HL-60 (cell line): ENCODE measurements around the gene PCGF6.

Experiments used
- DNase-seq, 2 experiments: peaks; one replicate each; pipeline ENCODE4 v3.0.0-alpha.2; 2010 to 2020; ENCODE audit warnings: low read depth in 1 of 2, low spot score in 1 of 2
- H3K27ac ChIP-seq: fragments of 250-450 bp; sonication (Bioruptor Pico); replicated peaks from 2 replicates; pipeline ENCODE4 v1.5.1; 2020; ENCODE audit warnings: mild to moderate bottlenecking, moderate library complexity
- H3K27me3 ChIP-seq: fragments of 250-450 bp; sonication (Bioruptor Pico); 2 replicates; pipeline ENCODE4 v1.5.1; 2021; ENCODE audit warnings: mild to moderate bottlenecking, moderate library complexity; ENCODE audit not compliant: insufficient read depth, poor library complexity, severe bottlenecking
- H3K4me3 ChIP-seq: replicated peaks from 2 replicates; pipeline ENCODE4 v1.5.1; 2011; ENCODE audit warnings: mild to moderate bottlenecking, control low read depth, low read length; ENCODE audit not compliant: insufficient read depth
- CTCF ChIP-seq: IDR thresholded peaks from one replicate; pipeline ENCODE4 v1.5.1; 2011; ENCODE audit warnings: low read length, control low read depth, inconsistent platforms; ENCODE audit not compliant: insufficient read depth
- GABPA ChIP-seq: IDR thresholded peaks from 2 replicates; pipeline ENCODE4 v1.6.1; 2012; ENCODE audit warnings: low read depth
- POLR2AphosphoS5 ChIP-seq: IDR thresholded peaks from 2 replicates; pipeline ENCODE4 v1.6.1; 2012; ENCODE audit warnings: low read depth
- SPI1 ChIP-seq: IDR thresholded peaks from 2 replicates; pipeline ENCODE4 v1.6.1; 2012; ENCODE audit warnings: low read depth, mild to moderate bottlenecking, borderline replicate concordance
- TF ChIP-seq, protein P1 (sequence below): IDR thresholded peaks from 2 replicates; pipeline ENCODE4 v1.6.1; 2012; ENCODE audit warnings: low read depth; ENCODE audit not compliant: insufficient replicate concordance

PCGF6 gene

GRCh38 chr10:103333934-103334520 lies 16.9 kb downstream of the PCGF6 start:
- DNase-seq, result no peak
- Histone ChIP-seq H3K27me3 (no peaks in the 10 kb centered on the region), H3K27ac (no peak overlapping the region), H3K4me3 (no peak overlapping the region)
- TF ChIP-seq CTCF, result peak; percentile 40
- TF ChIP-seq POLR2AphosphoS5, result no peak
- TF ChIP-seq GABPA, result no peak
- TF ChIP-seq, protein P1, sequence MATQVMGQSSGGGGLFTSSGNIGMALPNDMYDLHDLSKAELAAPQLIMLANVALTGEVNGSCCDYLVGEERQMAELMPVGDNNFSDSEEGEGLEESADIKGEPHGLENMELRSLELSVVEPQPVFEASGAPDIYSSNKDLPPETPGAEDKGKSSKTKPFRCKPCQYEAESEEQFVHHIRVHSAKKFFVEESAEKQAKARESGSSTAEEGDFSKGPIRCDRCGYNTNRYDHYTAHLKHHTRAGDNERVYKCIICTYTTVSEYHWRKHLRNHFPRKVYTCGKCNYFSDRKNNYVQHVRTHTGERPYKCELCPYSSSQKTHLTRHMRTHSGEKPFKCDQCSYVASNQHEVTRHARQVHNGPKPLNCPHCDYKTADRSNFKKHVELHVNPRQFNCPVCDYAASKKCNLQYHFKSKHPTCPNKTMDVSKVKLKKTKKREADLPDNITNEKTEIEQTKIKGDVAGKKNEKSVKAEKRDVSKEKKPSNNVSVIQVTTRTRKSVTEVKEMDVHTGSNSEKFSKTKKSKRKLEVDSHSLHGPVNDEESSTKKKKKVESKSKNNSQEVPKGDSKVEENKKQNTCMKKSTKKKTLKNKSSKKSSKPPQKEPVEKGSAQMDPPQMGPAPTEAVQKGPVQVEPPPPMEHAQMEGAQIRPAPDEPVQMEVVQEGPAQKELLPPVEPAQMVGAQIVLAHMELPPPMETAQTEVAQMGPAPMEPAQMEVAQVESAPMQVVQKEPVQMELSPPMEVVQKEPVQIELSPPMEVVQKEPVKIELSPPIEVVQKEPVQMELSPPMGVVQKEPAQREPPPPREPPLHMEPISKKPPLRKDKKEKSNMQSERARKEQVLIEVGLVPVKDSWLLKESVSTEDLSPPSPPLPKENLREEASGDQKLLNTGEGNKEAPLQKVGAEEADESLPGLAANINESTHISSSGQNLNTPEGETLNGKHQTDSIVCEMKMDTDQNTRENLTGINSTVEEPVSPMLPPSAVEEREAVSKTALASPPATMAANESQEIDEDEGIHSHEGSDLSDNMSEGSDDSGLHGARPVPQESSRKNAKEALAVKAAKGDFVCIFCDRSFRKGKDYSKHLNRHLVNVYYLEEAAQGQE, result no peak
- no peak for TF ChIP-seq SPI1

GRCh38 chr10:103327906-103328305 lies 23.0 kb downstream of the PCGF6 start:
- Histone ChIP-seq H3K27me3 (no peaks in the 10 kb centered on the region), H3K4me3 (no peak overlapping the region), H3K27ac (no peak overlapping the region)
- DNase-seq, result no peak
- no peak for TF ChIP-seq GABPA
- TF ChIP-seq, protein P1, result no peak
- no peak for TF ChIP-seq SPI1
- no peak for TF ChIP-seq CTCF
- TF ChIP-seq POLR2AphosphoS5, result no peak

DNA sequence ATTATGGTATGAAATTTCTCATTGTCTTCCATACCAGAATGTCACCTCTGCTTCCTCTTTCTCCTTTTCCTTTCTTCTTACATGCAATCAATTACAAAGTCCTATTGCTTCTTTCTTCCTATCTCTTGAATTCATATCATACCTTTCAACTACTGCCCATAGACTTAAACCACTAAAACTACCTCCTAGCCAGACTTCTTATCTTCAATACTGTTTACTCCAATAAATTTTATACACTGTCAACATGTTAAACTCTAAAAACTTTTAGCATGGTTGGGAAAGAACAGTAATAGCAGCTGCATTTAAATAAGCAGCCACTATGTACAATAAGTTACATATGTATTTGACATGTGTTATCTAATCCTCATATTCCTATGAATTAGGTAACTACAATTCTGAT lies 34.9 kb downstream of the PCGF6 start:
- no peaks in the 10 kb centered on the region for H3K27me3 ChIP-seq
- DNase-seq, result no peak
- H3K27ac ChIP-seq, result no peak overlapping the region
- no peak overlapping the region for H3K4me3 ChIP-seq
- no peak for TF ChIP-seq POLR2AphosphoS5
- TF ChIP-seq GABPA, result no peak
- no peak for TF ChIP-seq SPI1
- TF ChIP-seq, protein P1, result no peak
- no peak for TF ChIP-seq CTCF
